ENCODE results near the gene CCNL2.
A peak's percentile ranks its signal among the peaks of the same experiment; 100 is the strongest.
"Not testable (repeated sequence)": the region's sequence is repeated elsewhere in the genome, so short reads cannot be mapped to it uniquely, and the experiment has no call there.

CCNL2 gene

DNA sequence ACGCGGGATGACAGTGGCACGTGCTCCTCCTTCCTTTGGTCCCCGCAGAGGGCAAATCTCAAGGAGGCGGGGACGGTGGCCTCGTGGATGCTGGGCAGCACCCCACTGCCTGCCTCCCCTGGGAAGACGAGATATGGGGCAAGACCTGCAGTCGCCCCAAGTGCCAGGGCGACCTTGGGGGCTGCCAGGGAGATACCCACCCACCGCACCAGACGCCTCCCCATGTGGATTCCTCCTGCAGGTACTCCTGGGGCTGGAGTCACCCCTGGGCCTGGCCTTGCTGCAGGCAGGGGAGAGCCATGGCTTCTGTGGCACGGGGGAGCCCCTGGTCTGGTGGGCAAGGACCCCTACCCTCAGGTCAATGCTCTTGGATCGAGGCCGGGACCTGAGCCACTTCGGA lies 18.3 kb downstream of the CCNL2 start:
- in situ Hi-C loops (cut with MboI; ENCODE audit: low pct_unique_long_range_greater_than_20kb, low sequenced_read_pairs): no loop called here
- DNase-seq: no peak

DNA sequence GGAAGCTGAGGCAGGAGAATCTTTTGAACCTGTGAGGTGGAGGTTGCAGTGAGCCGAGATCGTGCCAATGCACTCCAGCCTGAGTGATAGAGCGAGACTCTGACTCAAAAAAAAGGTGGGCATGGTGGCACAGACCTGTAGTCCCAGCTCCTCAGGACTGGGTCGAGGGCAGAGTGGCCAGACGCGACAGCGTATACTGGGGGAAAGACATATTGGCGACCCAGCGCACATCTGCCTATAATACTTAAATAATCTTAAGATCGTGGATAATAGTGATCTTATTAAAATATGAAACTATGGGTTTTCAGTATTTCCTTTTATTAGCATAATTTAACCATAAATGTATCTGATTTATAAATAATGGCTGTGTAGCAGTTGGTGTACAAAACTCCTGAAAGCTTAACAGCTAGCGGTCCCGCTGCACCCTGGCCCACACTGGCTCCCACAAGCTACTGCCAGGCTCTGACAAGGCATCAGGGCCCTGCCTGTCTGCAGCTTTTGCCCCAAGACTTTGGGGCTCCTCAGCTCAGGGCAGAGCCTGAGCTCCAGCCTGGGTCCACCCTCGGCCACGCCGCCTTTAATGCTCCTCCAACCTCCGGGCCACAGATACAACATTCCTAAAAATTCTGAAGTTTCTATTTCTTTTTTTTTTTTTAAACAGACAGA lies 21.5 kb downstream of the CCNL2 start:
- in situ Hi-C loops (cut with MboI; ENCODE audit: low pct_unique_long_range_greater_than_20kb, low sequenced_read_pairs): no loop called here
- no peak for DNase-seq

DNA sequence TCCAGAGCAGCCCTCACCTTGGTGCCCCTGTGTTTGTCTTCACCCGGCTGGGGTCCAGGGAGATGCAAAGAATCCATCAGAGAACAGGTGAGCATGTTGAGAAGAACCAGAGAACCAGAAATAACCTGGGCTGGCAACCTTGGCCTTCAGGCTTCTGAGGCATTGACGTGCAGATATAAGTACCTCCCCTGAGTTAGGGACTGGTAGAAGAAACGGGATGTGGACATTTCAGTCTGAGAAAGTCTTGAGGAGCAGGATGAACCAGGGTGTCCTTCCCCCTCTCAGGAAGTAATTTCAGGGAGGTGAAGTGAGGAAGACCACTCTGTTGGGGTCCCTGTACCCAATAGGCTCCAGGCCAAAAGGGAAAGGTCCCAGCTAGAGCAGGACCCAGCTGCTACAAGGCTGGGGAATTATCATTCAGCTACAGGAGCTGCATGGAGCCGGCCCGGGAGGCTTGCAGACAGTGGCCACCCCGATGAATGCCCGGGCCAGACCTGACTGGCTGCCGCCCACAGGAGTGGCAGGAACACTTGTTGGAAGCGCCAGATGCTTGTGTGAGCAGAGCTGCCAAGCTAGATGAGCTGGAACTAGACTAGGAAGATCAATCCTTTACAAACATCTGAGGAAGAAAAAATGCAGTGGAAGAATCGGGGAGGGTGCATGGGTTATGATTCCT lies 22.4 kb downstream of the CCNL2 start:
- in situ Hi-C loops (cut with MboI; ENCODE audit: low pct_unique_long_range_greater_than_20kb, low sequenced_read_pairs): no loop called here
- DNase-seq: no peak

DNA sequence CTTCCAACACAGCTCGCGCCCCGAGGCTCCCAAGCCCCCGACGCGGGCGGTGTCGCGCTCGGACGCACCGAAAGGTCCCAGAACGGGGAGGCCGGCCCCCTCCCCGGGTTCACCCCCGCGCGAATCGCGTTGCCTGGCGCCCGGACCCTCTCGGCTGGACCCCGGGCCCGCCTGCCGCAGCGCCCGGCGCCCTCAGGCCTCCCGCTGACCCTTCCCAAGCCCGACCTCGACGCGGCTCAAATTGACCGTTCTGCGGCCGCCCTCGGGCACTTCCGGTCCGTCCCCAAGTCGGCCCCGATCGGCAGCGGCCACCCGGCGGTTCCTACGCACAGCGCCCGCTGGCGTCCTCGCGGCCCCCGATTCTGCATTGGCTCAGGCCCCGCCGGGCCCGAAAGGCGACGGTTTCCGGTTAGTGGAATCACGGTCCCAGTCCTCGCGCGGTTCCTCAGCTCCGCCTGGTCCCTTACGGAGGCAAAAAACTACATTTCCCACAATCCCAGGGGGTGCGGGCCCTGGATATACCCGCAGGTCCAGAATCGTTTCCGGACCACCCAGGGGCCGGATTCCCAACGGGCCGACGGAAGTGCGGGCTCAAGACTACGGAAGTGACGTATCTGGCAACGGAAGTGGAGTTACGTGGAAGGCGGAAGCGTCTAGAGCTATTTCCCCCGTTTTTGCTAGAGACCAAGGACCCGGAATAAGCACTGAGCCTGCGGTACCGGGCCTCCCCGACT lies 24.0 kb downstream of the CCNL2 start, which contains the start of gene AURKAIP1:
TSS of gene AURKAIP1 (minus strand) at position 279 of the 734 bp plus-strand sequence. CDS start 451 bp downstream, outside the sequence.
- in situ Hi-C loops (cut with MboI; ENCODE audit: low pct_unique_long_range_greater_than_20kb, low sequenced_read_pairs): no loop called here
- peak; percentile 100 for DNase-seq

DNA sequence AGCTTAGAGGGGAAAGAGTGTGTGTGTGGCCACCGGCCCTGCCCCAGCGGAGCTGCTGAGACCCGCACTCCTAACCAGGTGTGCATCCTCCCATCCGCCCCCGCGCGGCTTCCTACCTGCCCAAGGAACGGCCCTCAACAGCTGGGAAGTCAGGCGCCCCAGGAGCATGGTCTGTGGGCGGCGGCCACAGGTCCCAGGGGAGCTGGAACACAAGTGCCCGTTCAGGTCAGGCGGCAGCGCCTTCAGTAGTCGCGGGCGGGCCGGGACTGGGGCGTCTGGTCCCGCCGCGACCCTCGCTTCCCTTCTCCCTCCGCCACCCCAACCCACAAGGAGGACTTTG lies 24.6 kb downstream of the CCNL2 start:
- in situ Hi-C loops (cut with MboI; ENCODE audit: low pct_unique_long_range_greater_than_20kb, low sequenced_read_pairs): no loop called here

DNA sequence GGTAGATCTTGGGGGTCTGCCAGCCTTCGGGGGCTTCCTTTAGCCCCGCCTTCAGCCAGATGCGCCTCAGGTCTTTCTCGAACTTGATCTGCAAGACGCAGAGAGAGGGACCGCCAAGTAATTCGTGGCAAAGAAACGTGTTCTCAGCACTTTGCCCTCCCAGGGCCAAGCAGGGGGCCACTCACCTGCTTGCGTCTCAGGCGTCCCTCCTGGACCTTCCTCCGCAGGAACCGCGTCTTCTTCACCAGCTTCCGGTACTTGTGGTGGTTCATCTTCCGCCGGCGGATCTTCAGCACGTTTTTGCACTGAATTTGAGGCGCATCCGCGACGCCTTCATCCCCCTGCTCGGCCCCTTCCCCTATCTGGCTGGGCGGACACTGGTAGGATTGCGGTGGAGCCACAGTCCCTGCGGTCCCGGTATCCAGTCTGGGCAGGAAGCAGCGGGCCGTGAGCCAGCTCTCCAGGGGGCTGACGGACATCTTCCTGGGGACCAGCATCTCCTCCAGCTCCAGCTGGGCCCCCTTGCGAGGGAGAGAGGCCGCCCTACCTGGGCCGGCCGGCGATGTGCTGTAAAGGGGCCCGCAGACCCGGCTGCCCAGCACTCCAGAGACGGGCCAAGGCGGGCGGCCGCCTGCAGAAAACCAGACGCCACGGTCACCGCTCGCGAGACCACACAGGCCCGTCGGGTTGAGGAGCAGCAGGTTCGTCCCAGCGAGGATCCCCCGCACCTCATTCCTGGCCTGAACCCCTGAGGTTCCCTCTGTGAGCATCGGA lies 25.1 kb downstream of the CCNL2 start:
- in situ Hi-C loops (cut with MboI; ENCODE audit: low pct_unique_long_range_greater_than_20kb, low sequenced_read_pairs): no loop called here

More for the DNA sequence above, 24.6 kb downstream of the CCNL2 start:
- no peak for DNase-seq

DNA sequence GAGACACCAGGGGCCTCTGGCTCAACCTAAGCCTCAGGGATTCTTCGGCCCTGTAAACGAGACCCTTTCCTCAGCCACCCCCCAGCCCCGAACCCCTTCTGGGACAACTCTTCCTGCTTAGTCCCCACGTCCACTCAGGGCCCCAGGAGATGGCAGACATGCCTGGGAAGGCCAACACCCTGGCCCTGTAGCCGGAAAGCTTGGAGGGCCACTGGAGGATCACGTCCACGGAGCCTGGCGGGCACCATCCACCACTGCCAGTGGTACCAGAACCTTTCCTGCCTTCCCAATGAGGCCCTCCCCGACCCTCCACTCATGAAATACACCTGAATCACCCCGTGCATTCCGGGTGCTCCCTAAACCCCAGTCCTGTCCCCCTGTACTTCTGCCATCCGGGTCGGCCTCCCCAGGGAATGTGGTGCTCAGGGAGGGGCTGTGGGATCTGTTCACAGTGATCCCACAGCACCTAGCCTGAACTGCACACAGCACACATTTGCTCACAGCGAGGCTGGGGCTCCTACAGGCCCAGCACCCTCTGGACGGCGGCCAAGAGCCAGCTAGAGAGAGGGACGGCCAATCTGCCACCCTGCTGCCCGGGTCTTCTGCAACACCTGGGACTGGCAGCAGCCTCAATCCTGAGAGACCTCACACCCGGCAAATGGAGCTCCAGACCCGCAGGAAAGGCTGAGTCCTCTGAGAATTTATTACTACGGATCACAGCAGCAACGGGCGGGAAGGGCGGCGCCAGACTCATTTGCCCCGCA lies 25.9 kb downstream of the CCNL2 start:
- in situ Hi-C loops (cut with MboI; ENCODE audit: low pct_unique_long_range_greater_than_20kb, low sequenced_read_pairs): no loop called here
- no peak for DNase-seq

More for the DNA sequence above, 25.1 kb downstream of the CCNL2 start:
- no peak for DNase-seq

DNA sequence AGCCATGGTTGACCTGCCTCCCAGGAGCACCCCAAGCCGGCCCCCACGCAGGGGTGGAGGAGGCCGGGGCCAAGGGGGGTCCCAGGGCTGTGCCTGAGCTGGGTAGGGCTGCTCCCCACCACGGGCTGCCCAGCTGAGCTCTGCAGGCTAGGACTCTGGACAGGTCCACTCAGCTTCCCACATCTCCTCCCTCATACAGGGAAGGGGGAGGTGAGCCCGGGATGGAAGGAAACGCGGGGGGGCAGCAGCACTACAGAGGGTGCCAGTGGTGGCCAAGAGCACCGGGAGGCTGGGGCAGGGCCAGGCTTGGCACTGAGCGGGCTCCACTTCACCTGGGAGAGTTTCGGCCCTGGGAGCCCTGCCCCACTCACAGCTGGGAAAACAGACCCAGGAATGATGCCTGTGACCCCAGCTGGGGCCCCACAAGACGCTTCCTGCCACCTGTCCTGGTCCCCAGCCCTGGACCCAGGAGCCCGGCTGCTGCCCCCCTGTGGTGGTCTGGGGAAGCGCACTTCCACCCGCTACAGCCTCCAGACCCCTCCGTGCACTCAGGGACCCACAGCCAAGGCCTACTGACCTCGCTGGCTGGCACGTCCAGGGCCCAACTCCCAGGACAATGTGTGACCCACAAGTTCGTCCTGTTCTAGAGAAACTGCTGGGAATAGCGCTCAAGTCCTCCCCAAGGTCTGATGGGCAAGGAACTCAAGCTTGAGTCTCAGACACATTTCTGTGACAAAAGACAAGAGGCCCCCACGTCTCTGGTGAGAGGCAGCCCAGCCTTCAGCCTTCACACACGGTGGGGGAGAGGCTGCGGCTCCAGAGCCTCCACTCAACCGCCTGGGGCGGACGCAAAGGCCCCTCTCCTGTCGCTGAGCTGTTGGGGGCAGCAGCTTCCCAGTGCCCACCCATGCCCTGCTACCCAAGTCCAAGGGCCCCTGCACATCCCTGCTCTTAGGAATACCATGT lies 27.1 kb downstream of the CCNL2 start:
- in situ Hi-C loops (cut with MboI; ENCODE audit: low pct_unique_long_range_greater_than_20kb, low sequenced_read_pairs): no loop called here
- peak; percentile 79 for DNase-seq

DNA sequence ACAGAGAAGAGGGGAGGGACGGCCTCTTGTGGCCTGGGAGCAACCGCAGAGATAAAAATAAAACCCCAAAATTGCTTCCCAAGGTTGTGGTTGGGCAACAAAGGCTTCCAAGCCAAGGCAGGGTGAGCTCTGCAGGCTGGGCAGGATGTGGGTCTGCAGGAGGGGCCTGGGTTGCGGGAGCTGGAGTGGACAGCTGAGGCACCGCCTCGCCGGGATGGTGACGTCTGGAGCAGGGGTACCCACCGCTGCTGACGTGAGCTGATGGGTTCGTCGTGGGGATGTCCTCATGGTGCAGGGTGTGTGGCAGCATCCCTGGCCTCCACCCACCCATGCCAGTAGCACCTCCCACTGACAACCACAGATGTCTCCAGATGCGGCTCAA lies 27.8 kb downstream of the CCNL2 start:
- DNase-seq: peak; percentile 77
- in situ Hi-C loops (cut with MboI; ENCODE audit: low pct_unique_long_range_greater_than_20kb, low sequenced_read_pairs): no loop called here

DNA sequence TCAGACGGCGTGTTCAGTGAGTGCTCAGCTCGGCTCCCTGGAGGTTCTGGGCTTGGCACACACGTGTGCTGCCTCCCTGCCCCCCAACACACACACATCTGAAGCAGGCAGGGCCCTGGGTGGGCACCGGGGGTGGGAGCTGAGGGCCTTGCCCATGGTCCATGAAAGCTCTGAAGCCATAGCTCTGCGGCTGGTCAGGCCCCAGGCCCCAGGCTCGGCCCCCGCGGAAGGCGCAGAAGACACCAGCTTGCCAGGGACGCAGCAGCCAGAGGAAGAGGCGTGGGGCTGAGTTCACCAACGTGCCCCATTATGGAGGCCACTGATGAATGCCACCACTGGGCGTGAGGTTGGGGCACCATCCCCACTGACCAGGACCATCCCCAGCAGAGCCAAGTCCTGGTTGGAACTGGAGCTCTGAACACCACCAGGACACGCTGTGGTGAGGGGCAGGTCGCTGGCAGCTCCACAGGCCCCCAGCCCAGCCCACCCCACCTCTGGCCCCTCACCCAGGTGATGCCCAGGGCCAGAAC lies 28.3 kb downstream of the CCNL2 start:
- in situ Hi-C loops (cut with MboI; ENCODE audit: low pct_unique_long_range_greater_than_20kb, low sequenced_read_pairs): no loop called here
- no peak for DNase-seq

DNA sequence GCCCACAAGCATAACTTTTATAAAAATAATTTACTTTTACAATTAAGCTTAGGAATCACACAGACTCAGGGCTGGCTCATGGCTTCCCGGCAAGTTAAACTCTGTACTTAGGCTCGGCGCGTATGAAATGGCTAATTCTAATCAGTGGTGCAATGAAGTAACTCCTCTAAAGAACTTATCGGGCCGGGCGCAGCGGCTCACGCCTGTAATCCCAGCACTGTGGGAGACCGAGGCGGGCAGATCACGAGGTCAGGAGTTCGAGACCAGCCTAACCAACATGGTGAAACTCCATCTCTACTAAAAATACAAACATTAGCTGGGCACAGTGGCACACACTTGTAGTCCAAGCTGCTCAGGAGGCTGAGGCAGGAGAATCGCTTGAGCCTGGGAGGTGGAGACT lies 29.0 kb downstream of the CCNL2 start:
- in situ Hi-C loops (cut with MboI; ENCODE audit: low pct_unique_long_range_greater_than_20kb, low sequenced_read_pairs): not testable (repeated sequence)

DNA sequence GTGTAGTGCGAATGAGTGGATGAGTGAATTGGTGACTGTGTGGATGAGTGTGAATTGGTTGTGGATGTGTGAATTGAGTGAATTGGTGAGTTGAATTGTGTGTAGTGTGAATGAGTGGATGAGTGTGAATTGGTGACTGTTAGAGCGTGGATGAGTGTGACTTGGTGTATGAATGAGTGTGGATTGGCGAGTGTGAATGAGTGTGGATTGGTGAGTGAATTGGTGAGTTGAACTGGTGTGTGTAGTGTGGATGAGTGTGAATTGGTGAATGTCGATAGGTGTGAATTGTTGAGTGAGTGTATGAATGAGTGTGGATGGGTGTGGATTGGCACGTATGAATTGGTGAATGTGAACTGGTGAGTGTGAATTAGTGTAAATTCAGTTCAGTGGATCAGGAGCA lies 31.8 kb downstream of the CCNL2 start:
- peak; percentile 20 for DNase-seq
- in situ Hi-C loops (cut with MboI; ENCODE audit: low pct_unique_long_range_greater_than_20kb, low sequenced_read_pairs): no loop called here

More for the DNA sequence above, 29.0 kb downstream of the CCNL2 start:
- DNase-seq: not testable (repeated sequence)

DNA sequence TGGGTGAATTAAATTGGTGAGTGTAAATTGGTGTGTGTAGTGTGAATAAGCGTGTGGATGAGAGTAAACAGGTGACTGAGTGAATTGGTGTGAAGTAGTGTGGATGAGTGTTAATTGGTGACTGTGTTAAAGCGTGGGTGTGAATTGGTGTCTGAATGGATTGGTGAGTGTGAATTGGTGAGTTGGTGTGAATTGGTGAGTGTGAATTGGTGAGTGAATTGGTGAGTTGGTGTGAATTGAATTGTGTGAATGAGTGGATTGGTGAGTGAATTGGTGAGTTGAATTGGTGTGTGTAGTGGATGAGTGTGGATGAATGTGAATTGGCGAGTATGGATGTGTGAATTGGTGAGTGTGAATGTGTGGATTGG lies 32.5 kb downstream of the CCNL2 start:
- no peak for DNase-seq
- in situ Hi-C loops (cut with MboI; ENCODE audit: low pct_unique_long_range_greater_than_20kb, low sequenced_read_pairs): no loop called here

DNA sequence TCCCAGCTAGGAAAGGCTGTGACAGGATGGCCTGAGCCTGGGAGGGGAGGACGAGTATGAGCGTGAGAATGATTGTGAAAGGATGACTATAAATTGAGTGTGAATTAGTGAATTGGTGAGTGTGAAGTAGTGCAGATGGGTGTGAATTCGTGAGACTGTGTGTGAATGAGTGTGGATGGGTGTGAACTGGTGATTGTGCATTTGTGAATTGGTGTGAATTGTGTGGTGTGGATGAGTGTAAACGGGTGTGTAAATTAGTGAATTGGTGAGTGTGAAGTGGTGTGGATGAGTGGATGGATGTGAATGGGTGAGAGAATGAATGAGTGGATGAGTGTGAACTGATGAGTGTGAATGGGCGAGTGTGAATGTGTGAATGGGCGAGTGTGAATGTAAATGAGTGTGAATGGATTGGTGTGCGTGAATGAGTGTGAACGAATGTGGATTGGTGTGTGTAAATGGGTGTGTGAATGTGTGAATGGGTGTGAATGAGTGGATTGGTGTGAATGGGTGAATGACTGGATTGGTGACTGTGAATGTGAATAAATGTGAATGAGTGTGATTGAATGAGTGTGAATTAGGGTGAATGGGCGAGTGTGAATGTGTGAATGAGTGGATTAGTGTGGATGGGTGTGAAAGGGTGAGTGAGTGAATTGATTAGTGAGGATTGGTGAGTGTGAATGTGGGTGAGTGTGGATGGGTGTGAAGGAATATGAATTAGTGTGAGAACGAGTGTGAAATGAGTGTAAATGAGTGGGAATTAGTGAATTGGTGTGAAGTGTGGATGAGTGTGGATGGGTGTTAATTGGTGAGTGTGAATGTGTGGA lies 33.0 kb downstream of the CCNL2 start:
- in situ Hi-C loops (cut with MboI; ENCODE audit: low pct_unique_long_range_greater_than_20kb, low sequenced_read_pairs): no loop called here

DNA sequence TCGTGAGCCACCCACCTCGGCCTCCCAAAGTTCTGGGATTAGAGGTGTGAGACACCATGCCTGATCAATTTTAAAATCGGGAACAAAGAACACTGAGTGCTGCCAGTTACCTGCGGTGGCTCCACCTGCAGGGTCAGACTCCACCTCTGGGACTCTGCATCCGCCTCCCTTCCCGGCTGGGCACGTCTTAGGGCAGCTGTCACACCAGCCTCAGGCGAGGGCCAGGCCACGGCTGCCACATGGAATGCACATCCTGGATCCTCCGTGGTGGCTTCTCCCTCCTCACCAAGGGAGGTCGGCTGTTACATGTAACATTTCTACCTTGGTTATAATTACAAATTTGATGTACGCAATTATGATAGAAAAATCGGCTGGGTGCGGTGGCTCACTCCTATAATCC lies 34.9 kb downstream of the CCNL2 start:
- no peak for DNase-seq
- in situ Hi-C loops (cut with MboI; ENCODE audit: low pct_unique_long_range_greater_than_20kb, low sequenced_read_pairs): no loop called here

More for the DNA sequence above, 33.0 kb downstream of the CCNL2 start:
- no peak for DNase-seq

DNA sequence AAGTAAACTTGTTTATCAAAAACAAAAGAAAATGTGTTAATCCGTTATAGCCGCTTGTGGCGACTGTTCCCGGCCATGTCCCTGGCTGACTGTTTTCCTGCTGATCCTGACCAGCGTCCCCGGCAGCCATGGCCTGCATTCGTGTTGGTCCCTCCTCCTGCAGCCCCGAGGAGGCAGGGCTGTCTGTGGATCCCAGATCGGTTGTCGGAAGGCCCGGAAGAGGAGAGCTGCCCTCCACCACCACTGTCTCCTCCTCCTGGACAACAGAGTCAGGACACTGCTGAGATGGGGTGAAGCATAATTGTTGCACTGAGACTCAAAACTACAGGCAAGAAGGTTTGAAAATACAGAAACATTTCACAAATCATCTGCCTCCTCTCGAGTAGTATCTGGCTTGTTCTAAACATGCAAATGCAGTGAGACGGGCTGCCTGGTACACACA lies 37.1 kb downstream of the CCNL2 start:
- DNase-seq: no peak

More for the DNA sequence above, 37.1 kb downstream of the CCNL2 start:
- in situ Hi-C loops (cut with MboI; ENCODE audit: low pct_unique_long_range_greater_than_20kb, low sequenced_read_pairs): no loop called here
